Dermis lymphatic vessel endothelial cell (primary cell): ENCODE results near the gene NRF1. TPM values are rescaled to one million over a fixed set of nuclear protein-coding genes. Genes with fewer than 3 reads are reported as not detected.

Source experiments
- total RNA-seq: library from RNA; depleted of rRNA; stranded (reverse); fragments of >200 nt; gene quantifications from 2 replicates; pipeline ENCODE4 v1.2.1, GENCODE V29; 2014

NRF1 gene
- 13.3 and 15.0 TPM in 2 replicates for total RNA-seq

DNA sequence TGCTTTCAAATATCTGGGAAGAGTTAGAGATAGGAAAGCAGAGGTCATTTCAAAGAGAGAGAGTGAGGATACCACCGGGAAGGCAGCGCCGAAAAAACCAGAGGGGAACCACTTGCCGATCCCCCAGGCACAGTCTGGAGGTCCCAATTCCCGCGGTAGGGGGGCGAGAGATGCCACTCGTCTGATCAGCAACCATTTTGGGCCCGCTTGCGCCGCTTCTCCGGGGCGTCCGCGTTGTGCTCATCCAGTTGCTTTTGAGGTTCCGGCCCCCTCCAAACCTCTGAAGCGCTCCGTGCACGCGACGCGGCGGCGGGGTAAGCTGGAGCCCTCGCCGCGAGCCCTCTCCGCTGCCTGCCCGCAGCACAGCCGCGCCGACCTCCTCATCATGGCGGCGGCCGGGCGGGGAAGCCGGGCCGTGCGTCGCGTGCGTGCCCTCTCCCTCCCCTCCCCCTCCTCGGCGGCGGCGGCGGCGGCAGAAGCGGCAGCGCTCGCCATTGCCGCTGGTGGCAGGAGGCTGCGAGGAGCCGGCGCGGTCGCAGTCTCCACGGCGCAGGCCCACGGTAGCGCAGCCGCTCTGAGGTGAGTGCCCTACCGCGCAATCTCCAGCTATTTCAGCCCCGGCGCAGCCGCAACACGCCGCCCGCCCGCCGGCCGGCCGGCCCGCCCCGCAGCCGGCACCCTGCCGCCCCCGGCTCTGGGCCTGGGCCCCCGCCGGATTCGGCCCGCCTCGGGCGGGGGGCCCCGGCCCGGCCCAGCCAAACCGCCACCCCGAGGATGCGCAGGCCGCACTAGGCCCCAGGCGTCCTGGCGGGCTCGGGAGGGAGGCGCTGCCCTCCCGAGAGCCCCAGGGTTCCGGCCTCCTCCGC, at the start of gene NRF1:
Gene NRF1, plus strand, starts transcription at position 475 of the 866 bp plus-strand sequence. CDS start 45,632 bp downstream, outside the sequence.

Other genes with a start within 250 kb of the NRF1 start
- gene STRIP2, start 177.3 kb upstream of the NRF1 start, total RNA-seq, result 2.4 and 2.5 TPM in 2 replicates
- gene SMKR1, start 109.2 kb upstream of the NRF1 start, total RNA-seq, result 0.33 and 0.34 TPM in 2 replicates